HepG2 (cell line): ENCODE results near the gene RASA3. TPM values are rescaled to one million over a fixed set of nuclear protein-coding genes. Genes with fewer than 3 reads are reported as not detected.

Source experiments
- ATAC-seq: fragments of 200-7000 bp; cut with Tn5 transposase; 3 replicates; pipeline ENCODE4 v1.9.1; 2020; ENCODE audit warnings: mild to moderate bottlenecking, moderate library complexity
- BruUV-seq: library from RNA; stranded (reverse); fragments of 400-500 nt; replicated peaks from 2 replicates; lab custom pipeline; 2021; lab: Mats Ljungman, UMichigan
- CTCF ChIA-PET: fragments of 300-600 bp; formaldehyde crosslinking; extraction: SDS; loops from one replicate; lab custom pipeline; 2021; ENCODE audit warnings: low total read pairs, inconsistent platforms, low intra/inter-chr PET ratio; lab: Yijun Ruan, JAX
- POLR2A ChIA-PET: fragments of 350-600 bp; sonication (Branson Sonifier 250); formaldehyde crosslinking; loops from one replicate; lab custom pipeline; 2020; ENCODE audit warnings: antibody characterized with exemption, inconsistent platforms; lab: Yijun Ruan, JAX
- DNase-seq: peaks from one replicate; pipeline ENCODE4 v3.0.0-alpha.2; 2015; ENCODE audit warnings: low spot score
- FAIRE-seq: peaks from 3 replicates; lab custom pipeline; 2011; peaks lifted over from hg19 to GRCh38; lab: Jason Lieb, UNC
- H2AFZ ChIP-seq: one replicate; pipeline ENCODE4 v1.6.1; 2011; ENCODE audit warnings: low read length, inconsistent platforms
- H3K27ac ChIP-seq: fragments of 300-600 bp; 3 replicates; pipeline ENCODE4 v1.8.0; 2011; ENCODE audit warnings: mixed run types, mild to moderate bottlenecking, mixed read lengths, low read length, inconsistent platforms; ENCODE audit not compliant: insufficient read depth; ENCODE audit errors: extremely low read length
- H3K27me3 ChIP-seq, 2 experiments: fragments of 200-600 bp in 1 of 2; 2 replicates in 1 of 2; 3 replicates in 1 of 2; pipeline versions ENCODE4 v1.6.0 to v1.8.0; 2011; ENCODE audit warnings: low read length in 2 of 2, mild to moderate bottlenecking in 2 of 2, moderate library complexity in 2 of 2, inconsistent platforms in 1 of 2; ENCODE audit not compliant: insufficient read depth in 2 of 2, control insufficient read depth in 1 of 2
- H3K36me3 ChIP-seq, 2 experiments: fragments of 200-600 bp in 1 of 2; replicated peaks in 1 of 2; 2 replicates in 1 of 2; 3 replicates in 1 of 2; pipeline versions ENCODE4 v1.5.1 to v1.8.0; 2011; ENCODE audit warnings: low read length in 2 of 2, inconsistent platforms in 1 of 2; ENCODE audit not compliant: insufficient read depth in 2 of 2, control insufficient read depth in 1 of 2
- H3K4me1 ChIP-seq: 2 replicates; pipeline ENCODE4 v1.5.1; 2012; ENCODE audit warnings: low read length, inconsistent platforms; ENCODE audit not compliant: insufficient read depth
- H3K4me2 ChIP-seq: 2 replicates; pipeline ENCODE4 v1.6.0; 2011; ENCODE audit warnings: low read depth, low read length, inconsistent platforms
- H3K4me3 ChIP-seq, 3 experiments: fragments of 200-600 bp in 1 of 3; sonication (generic), shearing (Covaris generic) in 1 of 3; replicated peaks in 1 of 3; 2 replicates each; pipeline ENCODE4 v1.5.1; 2011 to 2016; ENCODE audit warnings: low read length in 3 of 3, inconsistent platforms in 2 of 3, low read depth in 2 of 3, mild to moderate bottlenecking in 2 of 3, control low read depth in 1 of 3, mixed read lengths in 1 of 3; ENCODE audit not compliant: insufficient read depth in 1 of 3
- H3K79me2 ChIP-seq: one replicate; pipeline ENCODE4 v1.6.1; 2011; ENCODE audit warnings: low read length, inconsistent platforms; ENCODE audit not compliant: insufficient read depth
- H3K9ac ChIP-seq: 2 replicates; pipeline ENCODE4 v1.6.0; 2011; ENCODE audit warnings: mild to moderate bottlenecking, low read depth, low read length, inconsistent platforms; ENCODE audit not compliant: insufficient read depth
- H3K9me3 ChIP-seq: 2 replicates; pipeline ENCODE4 v1.5.1; 2012; ENCODE audit warnings: mild to moderate bottlenecking, low read length
- H4K20me1 ChIP-seq: 2 replicates; pipeline ENCODE4 v1.6.0; 2011; ENCODE audit warnings: inconsistent platforms, mild to moderate bottlenecking, low read length, moderate library complexity; ENCODE audit not compliant: insufficient read depth
- CEBPG ChIP-seq: IDR thresholded peaks from 2 replicates; pipeline ENCODE4 v1.6.1; 2016
- FOSL2 ChIP-seq: sonication (generic); formaldehyde crosslinking; IDR thresholded peaks from 2 replicates; pipeline ENCODE4 v1.4.0; 2020; ENCODE audit warnings: missing genetic modification reagents
- HMGA1 ChIP-seq: sonication (generic); formaldehyde crosslinking; conservative IDR thresholded peaks from 2 replicates; pipeline ENCODE4 v1.4.0; 2020; ENCODE audit warnings: missing genetic modification reagents
- PHF20 ChIP-seq: sonication (generic); formaldehyde crosslinking; IDR thresholded peaks from 2 replicates; pipeline ENCODE4 v1.5.0; 2020; ENCODE audit warnings: mild to moderate bottlenecking, missing genetic modification reagents
- ZBTB2 ChIP-seq: sonication (generic); formaldehyde crosslinking; IDR thresholded peaks from 2 replicates; pipeline ENCODE4 v1.8.0; 2022; ENCODE audit warnings: low read depth, missing genetic modification reagents
- ZNF18 ChIP-seq: sonication (generic); formaldehyde crosslinking; IDR thresholded peaks from 2 replicates; pipeline ENCODE4 v1.8.0; 2022; ENCODE audit warnings: mild to moderate bottlenecking, missing genetic modification reagents; ENCODE audit not compliant: insufficient replicate concordance
- ZNF230 ChIP-seq: sonication (generic); formaldehyde crosslinking; IDR thresholded peaks from 2 replicates; pipeline ENCODE4 v1.4.0; 2020; ENCODE audit warnings: mild to moderate bottlenecking, missing genetic modification reagents
- whole genome bisulfite sequencing: methylation state at CpG from one replicate; pipeline ENCODE4 v1.1.6; 2017; ENCODE audit warnings: low lambda C conversion rate; 5-methylcytosine and 5-hydroxymethylcytosine counted together
- in situ Hi-C: cut with HindIII; loops from 2 replicates; pipeline ENCODE4 v1.10.0; 2017; ENCODE audit warnings: low pct_unique_long_range_greater_than_20kb; ENCODE audit not compliant: extremely low pct_ligation_motif_present
- intact Hi-C: fragments of 100-400 bp; cut with micrococcal nuclease; formaldehyde crosslinking; loops from one replicate; pipeline ENCODE4 v1.10.0; 2022; ENCODE audit not compliant: unreplicated experiment
- polyA plus RNA-seq, 8 experiments: library from polyadenylated mRNA; depleted of rRNA in 3 of 8; stranded (reverse) in 7 of 8; unstranded in 1 of 8; fragments of >200 nt; fragmentation: Illumina TruSeq in 4 of 8; extraction: Trizol in 4 of 8; gene quantifications; 2 replicates each; pipeline versions ENCODE4 v1.2.1 to v1.2.3, GENCODE V29; 2011 to 2016; ENCODE audit warnings: low read depth in 4 of 8, missing spikeins in 1 of 8, mixed read lengths in 1 of 8; ENCODE audit not compliant: insufficient read depth in 1 of 8
- total RNA-seq, 5 experiments: library from RNA; depleted of rRNA; stranded (reverse); fragments of >200 nt; fragmentation: Illumina TruSeq; extraction: Trizol; gene quantifications; 2 replicates each; pipeline ENCODE4 v1.2.3, GENCODE V29; 2016; ENCODE audit warnings: low read depth in 1 of 5
- TF ChIP-seq, protein P1 (sequence below): sonication (generic); formaldehyde crosslinking; IDR thresholded peaks from 2 replicates; pipeline ENCODE4 v1.4.0; 2020; ENCODE audit warnings: missing genetic modification reagents

RASA3 gene
- total and polyA plus RNA-seq, 2 of the 13 experiments (the other 11 are each of a cell fraction or from before 2014, with no cell fraction given), result 0.05 TPM; not detected in 1

GRCh38 chr13:114005206-114005724, 127.2 kb downstream of the RASA3 start (continued):
- TF ChIP-seq PHF20 (CRISPR knock-in tag) (no peak), ZBTB2 (CRISPR knock-in tag) (no peak)
- TF ChIP-seq, protein P1, sequence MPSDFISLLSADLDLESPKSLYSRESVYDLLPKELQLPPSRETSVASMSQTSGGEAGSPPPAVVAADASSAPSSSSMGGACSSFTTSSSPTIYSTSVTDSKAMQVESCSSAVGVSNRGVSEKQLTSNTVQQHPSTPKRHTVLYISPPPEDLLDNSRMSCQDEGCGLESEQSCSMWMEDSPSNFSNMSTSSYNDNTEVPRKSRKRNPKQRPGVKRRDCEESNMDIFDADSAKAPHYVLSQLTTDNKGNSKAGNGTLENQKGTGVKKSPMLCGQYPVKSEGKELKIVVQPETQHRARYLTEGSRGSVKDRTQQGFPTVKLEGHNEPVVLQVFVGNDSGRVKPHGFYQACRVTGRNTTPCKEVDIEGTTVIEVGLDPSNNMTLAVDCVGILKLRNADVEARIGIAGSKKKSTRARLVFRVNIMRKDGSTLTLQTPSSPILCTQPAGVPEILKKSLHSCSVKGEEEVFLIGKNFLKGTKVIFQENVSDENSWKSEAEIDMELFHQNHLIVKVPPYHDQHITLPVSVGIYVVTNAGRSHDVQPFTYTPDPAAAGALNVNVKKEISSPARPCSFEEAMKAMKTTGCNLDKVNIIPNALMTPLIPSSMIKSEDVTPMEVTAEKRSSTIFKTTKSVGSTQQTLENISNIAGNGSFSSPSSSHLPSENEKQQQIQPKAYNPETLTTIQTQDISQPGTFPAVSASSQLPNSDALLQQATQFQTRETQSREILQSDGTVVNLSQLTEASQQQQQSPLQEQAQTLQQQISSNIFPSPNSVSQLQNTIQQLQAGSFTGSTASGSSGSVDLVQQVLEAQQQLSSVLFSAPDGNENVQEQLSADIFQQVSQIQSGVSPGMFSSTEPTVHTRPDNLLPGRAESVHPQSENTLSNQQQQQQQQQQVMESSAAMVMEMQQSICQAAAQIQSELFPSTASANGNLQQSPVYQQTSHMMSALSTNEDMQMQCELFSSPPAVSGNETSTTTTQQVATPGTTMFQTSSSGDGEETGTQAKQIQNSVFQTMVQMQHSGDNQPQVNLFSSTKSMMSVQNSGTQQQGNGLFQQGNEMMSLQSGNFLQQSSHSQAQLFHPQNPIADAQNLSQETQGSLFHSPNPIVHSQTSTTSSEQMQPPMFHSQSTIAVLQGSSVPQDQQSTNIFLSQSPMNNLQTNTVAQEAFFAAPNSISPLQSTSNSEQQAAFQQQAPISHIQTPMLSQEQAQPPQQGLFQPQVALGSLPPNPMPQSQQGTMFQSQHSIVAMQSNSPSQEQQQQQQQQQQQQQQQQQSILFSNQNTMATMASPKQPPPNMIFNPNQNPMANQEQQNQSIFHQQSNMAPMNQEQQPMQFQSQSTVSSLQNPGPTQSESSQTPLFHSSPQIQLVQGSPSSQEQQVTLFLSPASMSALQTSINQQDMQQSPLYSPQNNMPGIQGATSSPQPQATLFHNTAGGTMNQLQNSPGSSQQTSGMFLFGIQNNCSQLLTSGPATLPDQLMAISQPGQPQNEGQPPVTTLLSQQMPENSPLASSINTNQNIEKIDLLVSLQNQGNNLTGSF (CRISPR knock-in tag), result no peak

GRCh38 chr13:114004420-114005205, 127.8 kb downstream of the RASA3 start:
- Histone ChIP-seq H4K20me1 (no peaks in the 10 kb centered on the region), H3K4me1 (no peaks in the 10 kb centered on the region), H3K4me3 (no peak overlapping the region), H3K36me3 (no peaks in the 10 kb centered on the region), H2AFZ (no peak overlapping the region), H3K9ac (no peak overlapping the region), H3K9me3 (no peaks in the 10 kb centered on the region), H3K79me2 (no peaks in the 10 kb centered on the region), H3K27me3 (peaks cover 11 to 39% of the 10 kb centered on the region in 2 experiments; a peak in 3 of 5 replicates), H3K4me2 (no peak overlapping the region), H3K27ac (no peak overlapping the region)
- BruUV-seq, result no TSS peak
- ChIA-PET POLR2A (no interaction called here), CTCF (no interaction called here)
- DNase-seq (peak; percentile 12), FAIRE-seq (no peak), ATAC-seq (no peak)
- intact Hi-C loops, result no loop called here
- 33% methylated on average over 41 of the region's 41 CpGs for WGBS
- in situ Hi-C loops, result no loop called here
- no peak for TF ChIP-seq ZNF18 (CRISPR knock-in tag)
- TF ChIP-seq ZNF230 (CRISPR knock-in tag), result no peak
- TF ChIP-seq HMGA1, result no peak
- 0 out of 2 replicates have a peak, but pooled peaks have one; percentile 5 for TF ChIP-seq FOSL2 (CRISPR knock-in tag)
- no peak for TF ChIP-seq CEBPG (CRISPR knock-in tag)
